ENCODE measurements around the gene UTF1.

DNA sequence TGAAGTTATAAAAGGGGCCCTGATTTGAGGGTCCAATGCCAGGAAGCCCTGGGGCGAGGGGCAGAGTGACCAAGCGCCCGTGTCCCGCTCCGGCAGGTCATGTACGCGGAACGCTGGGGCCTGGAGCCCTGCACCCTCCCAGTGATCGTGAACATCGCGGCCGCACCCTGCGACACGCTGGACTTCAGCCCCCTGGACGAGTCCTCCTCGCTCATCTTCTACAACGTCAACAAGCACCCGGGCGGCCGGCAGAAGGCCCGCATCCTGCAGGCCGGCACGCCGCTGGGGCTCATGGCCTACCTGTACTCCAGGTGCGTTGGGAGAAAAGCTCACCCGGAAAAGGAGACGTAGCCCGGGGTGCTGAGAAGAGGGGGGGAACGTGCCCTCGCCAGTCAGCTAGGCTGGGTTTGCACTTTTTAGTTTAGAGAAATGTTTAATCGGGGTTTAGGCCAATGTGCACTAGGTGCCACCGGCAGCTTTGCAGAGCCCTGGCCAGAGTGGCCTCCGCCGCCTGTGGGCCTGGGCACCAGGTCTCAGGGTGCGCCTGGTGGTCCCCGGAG lies 22.9 kb upstream of the UTF1 start:
- TF ChIP-seq, protein P1, sequence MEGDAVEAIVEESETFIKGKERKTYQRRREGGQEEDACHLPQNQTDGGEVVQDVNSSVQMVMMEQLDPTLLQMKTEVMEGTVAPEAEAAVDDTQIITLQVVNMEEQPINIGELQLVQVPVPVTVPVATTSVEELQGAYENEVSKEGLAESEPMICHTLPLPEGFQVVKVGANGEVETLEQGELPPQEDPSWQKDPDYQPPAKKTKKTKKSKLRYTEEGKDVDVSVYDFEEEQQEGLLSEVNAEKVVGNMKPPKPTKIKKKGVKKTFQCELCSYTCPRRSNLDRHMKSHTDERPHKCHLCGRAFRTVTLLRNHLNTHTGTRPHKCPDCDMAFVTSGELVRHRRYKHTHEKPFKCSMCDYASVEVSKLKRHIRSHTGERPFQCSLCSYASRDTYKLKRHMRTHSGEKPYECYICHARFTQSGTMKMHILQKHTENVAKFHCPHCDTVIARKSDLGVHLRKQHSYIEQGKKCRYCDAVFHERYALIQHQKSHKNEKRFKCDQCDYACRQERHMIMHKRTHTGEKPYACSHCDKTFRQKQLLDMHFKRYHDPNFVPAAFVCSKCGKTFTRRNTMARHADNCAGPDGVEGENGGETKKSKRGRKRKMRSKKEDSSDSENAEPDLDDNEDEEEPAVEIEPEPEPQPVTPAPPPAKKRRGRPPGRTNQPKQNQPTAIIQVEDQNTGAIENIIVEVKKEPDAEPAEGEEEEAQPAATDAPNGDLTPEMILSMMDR (IDR thresholded peaks at IDR 0.05; ENCODE audit: low read depth, low read length) = no peak
- TF ChIP-seq EZH2phosphoT487 (IDR thresholded peaks at IDR 0.05; ENCODE audit: low read depth) = no peak
